IMR-90 (cell line): Measurements from ENCODE around the gene ZBED1. TPM values are rescaled to one million over a fixed set of nuclear protein-coding genes. Genes with fewer than 3 reads are reported as not detected.
A peak's percentile ranks its signal among the peaks of the same experiment; 100 is the strongest.
"Not testable (repeated sequence)": the region's sequence is repeated elsewhere in the genome, so short reads cannot be mapped to it uniquely, and the experiment has no call there.

Experiments used
- ATAC-seq: fragments of 200-7000 bp; cut with Tn5 transposase; 2 replicates; pipeline ENCODE4 v1.9.1; 2020; ENCODE audit warnings: low read depth, mild to moderate bottlenecking, moderate library complexity
- BruUV-seq: library from RNA; stranded (reverse); fragments of 400-500 nt; replicated peaks from 2 replicates; lab custom pipeline; 2021; lab: Mats Ljungman, UMichigan
- CTCF ChIA-PET: fragments of 300-600 bp; formaldehyde crosslinking; extraction: SDS; loops from one replicate; lab custom pipeline; 2021; ENCODE audit warnings: antibody characterized with exemption; lab: Yijun Ruan, JAX
- POLR2A ChIA-PET: fragments of 300-600 bp; sonication (Branson Sonifier 250); formaldehyde crosslinking; loops from one replicate; lab custom pipeline; 2022; ENCODE audit warnings: antibody characterized with exemption; ENCODE audit not compliant: unreplicated experiment; lab: Charles Lee
- DNase-seq: peaks from one replicate; pipeline ENCODE4 v3.0.0; 2013
- H2AFZ ChIP-seq: replicated peaks from 2 replicates; pipeline ENCODE3; 2013; ENCODE audit warnings: low read length, mild to moderate bottlenecking; ENCODE audit not compliant: poor library complexity
- H2AK5ac ChIP-seq: 2 replicates; pipeline ENCODE4 v1.6.1; 2013; ENCODE audit warnings: low read depth, low read length, inconsistent platforms
- H2AK9ac ChIP-seq: replicated peaks from 2 replicates; pipeline ENCODE3; 2013; ENCODE audit warnings: mild to moderate bottlenecking, low read depth, low read length, moderate library complexity; ENCODE audit not compliant: poor library complexity
- H2BK120ac ChIP-seq: 2 replicates; pipeline ENCODE4 v1.6.1; 2013; ENCODE audit warnings: low read depth, low read length, inconsistent platforms
- H2BK15ac ChIP-seq: 3 replicates; pipeline ENCODE4 v1.6.1; 2013; ENCODE audit warnings: low read depth, low read length, inconsistent platforms
- H2BK20ac ChIP-seq: 2 replicates; pipeline ENCODE4 v1.6.1; 2013; ENCODE audit warnings: low read depth, mild to moderate bottlenecking, inconsistent platforms, low read length, moderate library complexity
- H2BK5ac ChIP-seq: 2 replicates; pipeline ENCODE4 v1.6.1; 2013; ENCODE audit warnings: mild to moderate bottlenecking, low read depth, low read length, inconsistent platforms; ENCODE audit not compliant: poor library complexity, severe bottlenecking
- H3K14ac ChIP-seq: replicated peaks from 2 replicates; pipeline ENCODE4 v1.6.1; 2013; ENCODE audit warnings: low read depth, low read length, inconsistent platforms
- H3K18ac ChIP-seq: 2 replicates; pipeline ENCODE4 v1.6.1; 2013; ENCODE audit warnings: low read depth, low read length, control low read depth
- H3K23ac ChIP-seq: 2 replicates; pipeline ENCODE4 v1.6.1; 2013; ENCODE audit warnings: low read depth, low read length, inconsistent platforms
- H3K27ac ChIP-seq: 2 replicates; pipeline ENCODE4 v1.5.1; 2013; ENCODE audit warnings: mild to moderate bottlenecking, control low read depth, low read length; ENCODE audit not compliant: insufficient read depth
- H3K27me3 ChIP-seq: 2 replicates; pipeline ENCODE4 v1.6.1; 2013; ENCODE audit warnings: low read length; ENCODE audit not compliant: control insufficient read depth, insufficient read depth
- H3K36me3 ChIP-seq: 2 replicates; pipeline ENCODE4 v1.6.1; 2013; ENCODE audit warnings: low read length, mixed read lengths; ENCODE audit not compliant: control insufficient read depth, insufficient read depth
- H3K4ac ChIP-seq: 2 replicates; pipeline ENCODE4 v1.6.1; 2013; ENCODE audit warnings: low read depth, low read length, inconsistent platforms
- H3K4me1 ChIP-seq: 2 replicates; pipeline ENCODE4 v1.6.1; 2013; ENCODE audit warnings: low read length, mixed read lengths; ENCODE audit not compliant: control insufficient read depth, insufficient read depth
- H3K4me2 ChIP-seq: 2 replicates; pipeline ENCODE4 v1.6.1; 2013; ENCODE audit warnings: low read depth, mild to moderate bottlenecking, control low read depth, low read length, moderate library complexity
- H3K4me3 ChIP-seq: 2 replicates; pipeline ENCODE4 v1.5.1; 2013; ENCODE audit warnings: low read depth, mild to moderate bottlenecking, control low read depth, low read length, moderate library complexity; ENCODE audit not compliant: insufficient read depth
- H3K56ac ChIP-seq: 2 replicates; pipeline ENCODE4 v1.6.1; 2013; ENCODE audit warnings: low read length, inconsistent platforms; ENCODE audit not compliant: insufficient read depth; ENCODE audit errors: extremely low read depth
- H3K79me1 ChIP-seq, 2 experiments: 2 replicates each; pipeline ENCODE4 v1.6.1; 2013; ENCODE audit warnings: low read length in 2 of 2, inconsistent platforms in 1 of 2, low read depth in 1 of 2
- H3K9ac ChIP-seq: 2 replicates; pipeline ENCODE4 v1.6.1; 2013; ENCODE audit warnings: low read depth, low read length, control low read depth
- H3K9me1 ChIP-seq: 2 replicates; pipeline ENCODE4 v1.6.1; 2013; ENCODE audit warnings: low read length, inconsistent platforms; ENCODE audit not compliant: insufficient read depth
- H3K9me3 ChIP-seq: 2 replicates; pipeline ENCODE4 v1.6.1; 2013; ENCODE audit warnings: low read length; ENCODE audit not compliant: control insufficient read depth, insufficient read depth
- H4K20me1 ChIP-seq: 2 replicates; pipeline ENCODE4 v1.6.1; 2013; ENCODE audit warnings: low read length, inconsistent platforms; ENCODE audit not compliant: insufficient read depth
- H4K5ac ChIP-seq: 2 replicates; pipeline ENCODE4 v1.6.1; 2013; ENCODE audit warnings: mild to moderate bottlenecking, low read depth, low read length, control low read depth
- H4K8ac ChIP-seq, 2 experiments: 2 replicates each; pipeline ENCODE4 v1.6.1; 2013; ENCODE audit warnings: low read depth in 2 of 2, low read length in 2 of 2, control low read depth in 1 of 2, inconsistent platforms in 1 of 2
- H4K91ac ChIP-seq: 2 replicates; pipeline ENCODE4 v1.6.1; 2013; ENCODE audit warnings: low read depth, low read length, inconsistent platforms; ENCODE audit not compliant: insufficient read depth
- WGBS, 2 experiments: methylation state at CpG; one replicate each; pipeline versions ENCODE4 v1.1.5 to v1.1.7; 2013; ENCODE audit warnings: missing lambda C conversion rate in 2 of 2; ENCODE audit not compliant: insufficient read length in 1 of 2; ENCODE audit errors: extremely low coverage in 2 of 2; 5-methylcytosine and 5-hydroxymethylcytosine counted together
- dilution Hi-C: fragments of 300-500 bp; cut with HindIII; formaldehyde crosslinking; loops from one replicate; pipeline ENCODE4 v1.14.3; 2018; ENCODE audit warnings: low sequenced_read_pairs; ENCODE audit not compliant: unreplicated experiment
- in situ Hi-C: fragments of 300-500 bp; cut with MboI; formaldehyde crosslinking; loops from 3 replicates; pipeline ENCODE4 v1.14.3; 2019; ENCODE audit warnings: low sequenced_read_pairs, inconsistent platforms, mixed read lengths
- intact Hi-C: fragments of 100-400 bp; cut with micrococcal nuclease; formaldehyde crosslinking; loops from 2 replicates; pipeline ENCODE4 v1.10.0; 2022
- polyA plus RNA-seq, 3 experiments: library from polyadenylated mRNA; depleted of rRNA; stranded (reverse); fragments of >200 nt; gene quantifications; 2 replicates each; pipeline ENCODE4 v1.2.3, GENCODE V29; 2012; ENCODE audit warnings: low replicate concordance in 1 of 3
- total RNA-seq: library from RNA; depleted of rRNA; stranded (reverse); fragments of >200 nt; gene quantifications from 2 replicates; pipeline ENCODE4 v1.2.3, GENCODE V29; 2012

ZBED1 gene
- total and polyA plus RNA-seq, 2 of the 4 experiments (the other 2 are of a cell fraction), result 13.1 to 21.5 TPM

DNA sequence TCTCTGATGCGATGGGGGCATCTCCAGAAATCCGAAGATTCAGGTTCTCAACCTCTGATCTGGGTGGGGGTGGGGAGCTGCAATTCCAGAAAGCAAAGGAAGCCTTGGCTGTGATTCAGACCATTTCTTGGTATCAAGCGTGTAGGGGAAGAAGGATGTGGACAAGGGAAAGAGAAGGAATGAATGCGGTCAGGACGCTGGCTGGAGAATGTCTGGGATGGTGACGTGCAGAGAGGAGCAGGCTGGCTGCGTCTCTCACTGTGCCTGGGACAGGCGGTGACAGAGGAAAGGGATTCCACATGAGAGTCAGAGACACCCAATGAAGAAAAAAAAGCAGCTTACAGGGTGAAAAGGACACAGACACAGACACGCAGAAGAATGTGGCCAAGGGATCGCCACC, 37.3 kb downstream of the ZBED1 start:
- H2BK20ac ChIP-seq, H2AK5ac ChIP-seq, CTCF ChIA-PET, H3K18ac ChIP-seq, H3K9me1 ChIP-seq, H3K56ac ChIP-seq, intact Hi-C loops, H2BK120ac ChIP-seq, H3K27ac ChIP-seq, H4K91ac ChIP-seq, H3K4me2 ChIP-seq, POLR2A ChIA-PET, H3K4ac ChIP-seq, H3K9ac ChIP-seq, H3K9me3 ChIP-seq, BruUV-seq, H2BK15ac ChIP-seq, H3K4me3 ChIP-seq, H3K23ac ChIP-seq, H3K4me1 ChIP-seq, H4K5ac ChIP-seq, H2AFZ ChIP-seq, H3K14ac ChIP-seq, H2BK5ac ChIP-seq, H3K36me3 ChIP-seq, ATAC-seq, in situ Hi-C loops, H4K8ac ChIP-seq, dilution Hi-C loops, H3K27me3 ChIP-seq, H2AK9ac ChIP-seq: not testable (repeated sequence)
- peaks cover 27% of the 10 kb centered on the region for H4K20me1 ChIP-seq
- H3K79me1 ChIP-seq, result peaks cover 20 to 57% of the 10 kb centered on the region in 2 experiments
- DNase-seq, result peak; percentile 21
- 64% methylated on average over 4 of the region's 10 CpGs; no CpG with 5 or more reads in 1 of the 2 experiments for WGBS, 2 experiments
